Left cardiac atrium (tissue), 4 donors: ENCODE data around the gene USP24. TPM values are rescaled to one million over a fixed set of nuclear protein-coding genes. Genes with fewer than 3 reads are reported as not detected.
A peak's percentile ranks its signal among the peaks of the same experiment; 100 is the strongest.

Source experiments
- ATAC-seq, 2 donors: fragments of 200-7000 bp; cut with Tn5 transposase; one replicate each; pipeline ENCODE4 v1.9.1; 2020; ENCODE audit warnings: mild to moderate bottlenecking in 2 of 2, moderate library complexity in 2 of 2
- DNase-seq: peaks from one replicate; pipeline ENCODE4 v3.0.0-alpha.2; 2020
- intact Hi-C, 2 donors: fragments of 100-400 bp; cut with DNase I; formaldehyde crosslinking; loops; one replicate each; pipeline versions ENCODE4 v1.14.1 to v1.15.1; 2022 to 2023
- total RNA-seq, 2 donors: library from RNA; stranded (reverse); fragmentation: NEBNext Ultra II Directional; extraction: Animal tissue kit (Norgen Biotek cat#: 25700); gene quantifications; one replicate each; pipeline ENCODE4 v1.2.1, GENCODE V29; 2021
- donor health status: DM: no; HTN: yes; CAD: no.
- donor health status: DM: no; HTN: yes; CAD: no; lungs with severe emphysema.
- donor health status: DM: yes; HTN: yes; CAD: no.
- donor health status: Dilated cardiomyopathy.

USP24 gene
- total RNA-seq, 2 donors from 2014 or later, result 31.8 to 33.6 TPM

DNA sequence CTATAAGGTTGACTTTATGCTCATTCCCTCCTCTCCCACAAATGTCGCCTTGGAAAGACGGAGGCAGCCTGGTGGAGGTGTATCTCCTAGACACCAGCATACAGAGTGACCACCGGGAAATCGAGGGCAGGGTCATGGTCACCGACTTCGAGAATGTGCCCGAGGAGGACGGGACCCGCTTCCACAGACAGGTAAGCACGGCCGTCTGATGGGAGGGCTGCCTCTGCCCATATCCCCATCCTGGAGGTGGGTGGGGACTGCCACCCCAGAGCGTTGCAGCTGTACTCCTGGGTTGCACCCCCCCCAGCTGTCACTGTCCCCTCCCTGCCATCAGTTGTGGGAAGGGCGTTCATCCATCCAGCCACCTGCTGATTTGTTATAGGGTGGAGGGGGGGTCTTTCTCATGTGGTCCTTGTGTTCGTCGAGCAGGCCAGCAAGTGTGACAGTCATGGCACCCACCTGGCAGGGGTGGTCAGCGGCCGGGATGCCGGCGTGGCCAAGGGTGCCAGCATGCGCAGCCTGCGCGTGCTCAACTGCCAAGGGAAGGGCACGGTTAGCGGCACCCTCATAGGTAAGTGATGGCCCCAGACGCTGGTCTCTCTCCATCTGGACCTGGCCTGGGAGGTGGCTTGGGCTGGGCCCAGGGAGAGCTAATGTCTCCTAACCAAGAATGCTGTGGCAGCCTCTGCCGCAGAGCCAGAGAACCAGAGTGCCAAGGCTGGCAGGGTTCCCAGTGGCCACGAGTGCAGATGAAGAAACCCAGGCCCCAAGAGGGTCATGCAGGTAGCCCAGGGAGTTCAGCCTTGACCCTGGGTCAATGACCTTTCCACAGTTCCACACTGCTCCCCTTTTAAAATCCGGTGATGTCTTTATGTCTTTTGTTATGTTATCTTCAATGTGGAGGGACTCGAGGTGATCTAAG, 162.7 kb downstream of the USP24 start:
- DNase-seq (no peak), ATAC-seq (no peak)

DNA sequence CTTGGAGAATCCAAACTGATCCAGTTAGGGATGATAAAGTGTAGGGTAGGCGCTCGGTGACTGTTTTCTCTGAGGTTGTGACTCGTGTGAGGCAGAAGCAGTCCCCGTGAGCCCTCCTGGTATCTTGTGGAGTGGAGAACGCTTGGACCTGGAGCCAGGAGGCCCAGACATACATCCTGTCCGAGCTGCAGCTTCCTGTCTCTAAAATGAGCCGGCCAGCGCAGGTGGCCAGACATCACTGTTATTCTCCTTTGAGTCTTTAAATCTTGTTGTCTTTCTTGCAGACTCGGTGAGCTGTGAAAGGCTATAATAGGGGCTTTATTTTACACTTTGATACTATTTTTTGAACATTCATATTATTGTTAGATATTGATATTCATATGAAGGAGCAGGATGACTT, 163.5 kb downstream of the USP24 start:
- no peak for DNase-seq
- intact Hi-C loops, result no loop called here
- ATAC-seq, result no peak

More for the DNA sequence above, 162.7 kb downstream of the USP24 start:
- intact Hi-C loops, result no loop called here

DNA sequence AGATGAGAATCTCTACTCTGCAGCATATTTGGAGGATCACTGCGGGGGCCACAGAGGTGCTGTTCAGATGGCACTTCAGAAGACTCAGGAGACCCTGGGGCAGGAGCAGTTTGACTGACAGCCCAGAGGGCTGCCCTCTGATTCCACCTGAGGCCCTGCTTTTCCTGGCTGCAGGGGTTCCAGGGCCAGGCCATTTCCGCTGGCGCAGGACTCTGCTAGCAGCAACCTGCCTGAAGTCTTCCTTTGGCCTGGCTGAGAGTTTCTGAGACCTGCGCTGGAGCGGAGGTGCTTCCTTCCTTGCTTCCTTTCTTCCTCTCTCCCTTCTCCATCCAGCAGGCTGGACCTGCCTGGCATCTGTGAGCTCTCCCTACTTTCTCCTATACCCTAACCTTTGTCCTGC, 164.0 kb downstream of the USP24 start:
- intact Hi-C loops, result no loop called here
- ATAC-seq, result no peak
- no peak for DNase-seq

DNA sequence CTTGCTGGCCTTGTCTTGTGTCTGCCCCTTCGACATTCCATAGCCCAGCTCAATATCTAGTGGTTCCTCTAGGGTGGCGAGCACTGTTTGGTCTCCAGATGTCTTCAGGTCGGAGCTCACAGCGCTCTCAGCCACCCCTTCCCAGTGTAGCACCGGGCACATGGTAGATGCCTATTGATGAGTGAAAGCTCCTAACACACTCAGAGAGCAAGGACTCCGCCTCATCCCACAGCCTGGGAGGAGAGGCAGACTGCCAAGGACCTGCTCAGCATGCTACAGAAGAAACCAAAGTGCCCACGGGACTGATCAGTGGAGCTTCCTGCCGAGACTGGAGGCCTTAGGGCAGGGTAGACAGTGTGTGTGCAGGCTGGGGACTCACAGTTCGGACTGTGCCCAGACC, 164.9 kb downstream of the USP24 start:
- ATAC-seq (peak; percentile 21 to 50), DNase-seq (no peak)
- intact Hi-C loops, result no loop called here

DNA sequence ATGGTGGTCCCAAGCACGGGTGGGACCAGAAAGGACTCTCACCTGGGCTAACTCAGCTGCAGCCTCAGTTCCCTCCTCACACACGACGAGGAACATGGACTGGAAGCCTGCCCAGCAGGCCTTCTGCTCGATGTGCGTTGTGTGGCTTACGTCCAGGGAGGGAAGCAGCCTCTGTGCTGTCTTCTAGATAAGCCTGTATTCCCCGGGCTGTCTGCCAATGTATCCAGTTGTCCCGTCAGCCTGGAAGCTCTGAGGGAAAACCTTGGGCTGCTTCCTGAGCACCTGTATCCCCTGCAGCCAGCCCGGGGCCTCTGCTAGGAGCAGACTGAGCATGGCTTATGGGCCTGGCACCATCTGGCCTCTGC, 165.3 kb downstream of the USP24 start:
- ATAC-seq (peak; percentile 48 to 71), DNase-seq (peak; percentile 73)
- intact Hi-C loops, result no loop called here

DNA sequence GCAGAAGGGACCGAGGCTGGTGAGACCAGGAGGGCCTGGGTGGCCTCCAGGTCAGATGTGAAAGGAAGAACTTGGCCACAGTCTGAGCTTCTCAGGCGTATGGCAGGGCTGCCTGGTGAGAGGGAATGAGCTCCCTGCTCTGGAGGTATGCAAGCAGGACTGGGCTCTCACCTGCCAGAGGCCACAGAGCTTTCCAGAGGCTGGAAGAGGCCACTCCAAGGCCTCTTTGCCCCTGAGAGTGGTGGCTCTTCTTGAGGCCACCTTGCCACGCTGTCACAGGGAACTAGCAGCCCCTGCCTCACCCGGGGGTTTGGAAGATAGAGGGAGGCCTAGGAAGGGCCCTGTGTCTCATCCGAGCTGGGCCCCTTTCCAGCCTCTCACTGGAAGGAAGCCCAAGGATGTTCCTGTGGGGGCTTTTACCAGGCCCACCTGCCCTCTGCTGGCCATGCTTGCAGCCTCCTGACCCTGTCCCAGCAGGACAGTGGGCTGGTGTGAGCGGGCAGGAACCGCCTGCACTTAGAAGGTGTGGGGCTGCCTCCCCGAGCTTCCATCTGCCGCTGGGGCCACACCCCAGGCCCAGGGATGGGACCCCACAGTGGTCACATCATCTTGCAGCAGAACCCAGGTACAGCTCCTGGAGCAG, 165.8 kb downstream of the USP24 start:
- peak in 1 of 2 donors; percentile 7 for ATAC-seq
- DNase-seq, result no peak

DNA sequence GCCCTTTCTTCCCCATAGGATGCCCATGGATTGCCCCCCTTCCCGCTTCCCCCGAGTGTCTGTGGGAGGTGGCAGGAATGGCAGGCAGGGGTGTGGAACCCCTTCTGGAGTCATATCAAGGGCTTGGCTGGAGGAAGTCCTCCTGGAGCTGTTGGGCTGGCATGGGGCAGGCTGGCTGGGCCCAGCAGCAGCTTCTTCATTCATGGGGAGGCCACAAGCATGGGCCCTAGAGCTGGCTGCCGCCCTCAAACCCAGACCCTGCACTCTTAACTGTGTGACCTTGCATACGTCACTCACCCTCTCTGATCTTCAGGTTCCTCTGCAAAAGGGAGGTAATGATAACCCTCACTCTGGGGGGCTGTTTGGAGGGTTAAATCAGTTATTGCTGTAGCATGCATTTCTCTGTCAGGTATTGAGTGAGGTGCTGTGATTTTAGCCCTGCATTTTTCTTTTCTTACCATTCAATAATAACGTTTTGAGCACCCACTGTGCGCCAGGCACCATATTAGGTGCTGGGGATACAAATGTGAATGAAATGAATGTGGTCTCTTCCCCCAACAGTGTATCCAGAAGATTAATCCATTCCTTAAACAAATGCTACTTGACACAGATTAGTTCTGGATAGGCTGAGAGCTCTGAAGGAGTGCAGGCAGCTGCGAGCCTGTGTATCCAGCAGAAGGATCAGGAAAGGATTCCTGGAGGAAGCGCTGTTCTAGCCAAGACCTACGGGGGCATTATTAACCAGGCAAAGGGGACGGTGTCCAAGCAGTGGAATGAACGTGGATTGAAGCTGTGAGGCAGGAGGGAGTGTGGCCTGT, 166.5 kb downstream of the USP24 start:
- no peak for ATAC-seq
- intact Hi-C loops, result no loop called here
- no peak for DNase-seq

More for the DNA sequence above, 165.8 kb downstream of the USP24 start:
- intact Hi-C loops, result no loop called here

DNA sequence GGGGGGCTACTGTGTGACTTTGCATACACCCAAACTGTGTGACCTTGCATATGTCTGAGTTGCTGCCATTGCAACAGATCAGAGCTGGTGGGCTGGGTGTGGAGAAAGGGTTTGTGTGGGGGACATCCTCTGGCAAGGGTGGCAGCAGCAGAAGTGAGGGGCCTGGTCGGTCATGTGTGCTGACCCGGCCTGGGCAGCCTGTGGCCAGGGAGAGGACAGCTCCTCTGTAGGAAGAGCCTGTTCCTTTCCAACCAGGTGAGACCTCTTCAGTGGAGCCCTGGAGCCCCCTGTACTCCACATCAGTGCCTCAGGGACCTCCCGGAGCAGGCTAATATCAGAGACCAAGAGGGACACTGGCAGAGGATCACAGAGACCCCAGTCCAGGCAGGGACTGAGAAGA, 167.6 kb downstream of the USP24 start:
- no peak for DNase-seq
- ATAC-seq, result no peak
- intact Hi-C loops, result no loop called here

DNA sequence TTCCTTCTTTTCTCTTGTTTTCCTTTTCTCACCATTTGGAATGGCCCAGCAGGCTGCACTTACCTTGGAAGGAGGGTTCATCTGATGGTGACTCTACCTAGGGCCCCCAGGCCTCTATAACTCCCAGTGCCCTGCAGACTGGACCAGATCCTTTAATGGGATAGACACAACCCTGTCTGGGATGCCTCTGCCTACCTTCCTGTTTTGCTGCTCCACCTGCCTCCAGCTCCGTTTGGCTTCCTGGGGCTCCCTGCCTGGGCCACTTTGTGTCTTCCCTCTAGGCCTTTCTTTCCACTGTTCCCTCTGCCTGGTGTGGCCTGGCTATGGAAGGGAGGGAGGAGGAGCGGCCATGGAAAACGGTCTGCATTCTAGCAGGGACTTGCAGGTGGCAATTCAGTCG, 168.3 kb downstream of the USP24 start:
- DNase-seq (no peak), ATAC-seq (no peak)
- intact Hi-C loops, result no loop called here

DNA sequence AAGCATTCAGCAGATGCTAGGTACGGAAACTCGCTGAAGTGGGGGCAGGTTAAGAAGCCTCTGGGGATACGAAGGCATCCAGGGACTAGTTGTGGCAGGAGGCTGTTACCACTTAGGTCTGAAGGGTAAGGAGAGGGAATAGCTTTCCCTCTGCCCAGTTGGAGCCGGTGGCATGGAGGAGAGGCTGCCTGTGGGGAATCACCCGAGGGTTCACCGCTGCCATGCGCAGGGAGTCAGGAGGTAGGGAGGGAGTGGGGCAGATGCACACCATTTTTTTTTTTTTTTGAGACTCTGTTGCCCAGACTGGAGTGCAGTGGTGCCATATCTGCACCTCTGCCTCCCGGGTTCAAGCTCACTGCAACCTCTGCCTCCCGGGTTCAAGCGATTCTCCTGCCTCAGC, 169.7 kb downstream of the USP24 start:
- intact Hi-C loops, result no loop called here
- DNase-seq (no peak), ATAC-seq (no peak)

DNA sequence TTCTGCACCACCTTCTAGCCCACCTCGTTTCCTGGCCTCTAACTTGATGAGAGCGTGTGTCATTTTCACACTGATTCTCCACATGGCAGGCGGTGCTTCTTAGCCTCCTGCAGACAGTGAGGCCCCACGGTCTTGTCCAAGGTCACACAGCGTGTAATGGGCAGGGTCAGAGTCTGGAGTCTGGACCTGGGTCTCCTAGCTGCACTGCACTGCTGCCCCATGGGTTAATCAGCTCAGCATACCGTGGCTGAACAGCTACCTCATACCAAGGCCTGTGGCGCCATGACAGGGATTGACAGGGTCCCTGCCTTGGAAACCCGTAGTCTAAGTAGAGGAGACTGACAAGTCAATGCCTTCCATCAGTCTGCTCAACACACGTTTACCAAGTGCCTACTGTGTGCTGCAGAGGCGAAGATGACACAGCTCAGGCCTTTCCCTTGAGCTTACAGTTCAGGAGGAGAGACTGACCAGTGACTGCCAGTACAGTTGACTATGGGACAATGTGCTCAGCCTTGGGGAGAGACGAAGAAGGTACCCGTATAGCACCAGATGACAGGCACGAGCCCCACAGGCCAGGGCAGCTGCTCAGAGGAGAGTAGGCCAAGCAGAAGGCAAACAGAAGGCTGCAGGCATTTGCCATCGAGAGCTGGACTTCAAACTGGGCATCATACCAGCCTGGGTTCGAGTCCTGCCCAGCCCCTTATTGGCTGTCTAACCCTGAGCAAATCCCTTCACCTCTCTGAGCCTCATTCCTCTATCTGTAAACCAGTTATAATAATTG, 170.4 kb downstream of the USP24 start:
- intact Hi-C loops, result no loop called here
- ATAC-seq, result no peak
- DNase-seq, result no peak

DNA sequence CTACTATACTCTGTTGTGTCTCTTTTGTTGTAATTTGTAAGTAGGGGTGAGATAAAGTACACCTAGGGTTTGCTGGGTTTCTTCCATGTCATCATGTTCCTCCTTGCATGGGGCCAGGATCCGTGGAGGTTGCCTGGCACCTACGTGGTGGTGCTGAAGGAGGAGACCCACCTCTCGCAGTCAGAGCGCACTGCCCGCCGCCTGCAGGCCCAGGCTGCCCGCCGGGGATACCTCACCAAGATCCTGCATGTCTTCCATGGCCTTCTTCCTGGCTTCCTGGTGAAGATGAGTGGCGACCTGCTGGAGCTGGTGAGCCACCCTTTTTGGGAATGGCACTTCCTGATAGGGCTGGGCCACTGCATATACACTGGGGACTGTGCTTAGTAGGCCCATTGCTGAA, 171.4 kb downstream of the USP24 start:
- no peak for DNase-seq
- ATAC-seq, result no peak
- intact Hi-C loops, result no loop called here

DNA sequence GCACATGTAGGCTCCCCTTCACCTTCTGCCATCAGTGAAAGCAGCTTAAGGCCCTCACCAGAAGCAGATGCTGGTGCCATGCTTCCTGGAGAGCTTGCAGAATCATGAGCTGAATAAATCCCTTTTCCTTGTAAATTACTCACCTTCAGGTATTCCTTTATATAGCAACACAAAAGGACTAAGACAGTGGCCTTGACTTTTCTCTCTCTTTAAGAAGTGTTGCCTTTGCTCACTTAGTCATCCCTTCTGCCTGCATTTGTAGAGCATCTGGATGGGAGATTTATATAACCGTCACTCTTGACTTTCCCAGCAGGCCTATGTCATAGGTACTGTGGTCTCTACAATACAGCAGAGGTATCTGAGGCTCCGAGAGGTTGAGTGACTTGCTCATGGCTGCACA, 172.2 kb downstream of the USP24 start:
- DNase-seq (no peak), ATAC-seq (no peak)
- intact Hi-C loops, result no loop called here

DNA sequence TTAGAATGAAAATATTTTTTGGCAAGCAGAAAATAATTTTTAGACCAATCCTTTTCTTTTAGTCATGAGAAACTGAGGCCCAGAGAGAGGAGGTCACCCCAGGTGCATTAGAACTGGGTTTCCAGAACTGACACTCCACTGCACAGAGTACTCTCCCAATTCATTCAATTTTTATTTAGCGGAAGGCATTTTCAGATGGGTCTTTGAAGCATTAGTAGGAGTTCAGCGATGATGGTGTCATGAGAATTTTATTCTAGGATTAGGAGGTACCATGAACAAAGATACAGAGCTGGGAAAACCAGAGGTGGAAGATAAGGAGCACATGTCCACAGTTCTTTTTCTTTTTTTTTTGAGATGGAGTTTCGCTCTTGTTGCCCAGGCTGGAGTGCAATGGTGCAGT, 173.6 kb downstream of the USP24 start:
- intact Hi-C loops, result no loop called here
- ATAC-seq (no peak), DNase-seq (no peak)

DNA sequence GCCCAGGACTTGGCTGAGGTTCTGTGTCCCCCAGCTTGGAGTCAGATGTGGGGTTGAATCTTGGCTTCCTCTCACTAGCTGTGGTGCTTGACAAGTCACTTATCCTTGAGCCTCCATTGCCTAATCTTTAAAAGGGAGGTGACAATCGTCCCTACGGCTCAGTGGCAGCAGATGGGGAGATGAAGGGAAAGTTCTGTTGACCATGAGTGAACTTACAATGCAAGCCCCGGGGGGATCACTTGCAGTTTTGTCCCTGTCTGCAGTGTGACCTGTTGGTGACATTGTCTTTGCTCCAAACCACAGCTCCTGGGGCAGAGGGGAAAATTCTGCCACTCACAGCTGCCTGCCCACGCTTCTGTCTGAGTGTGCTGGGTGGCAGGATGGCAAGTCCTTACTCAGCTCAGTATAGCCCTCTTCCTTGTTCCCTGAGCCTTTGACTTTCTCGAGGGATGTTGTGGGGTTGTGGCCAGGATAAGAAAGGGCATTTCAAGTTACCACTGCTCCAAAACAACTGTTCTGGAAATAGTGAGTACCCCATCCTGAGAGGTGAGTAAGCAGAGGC, 174.2 kb downstream of the USP24 start:
- intact Hi-C loops, result no loop called here
- DNase-seq, result no peak
- ATAC-seq, result no peak

DNA sequence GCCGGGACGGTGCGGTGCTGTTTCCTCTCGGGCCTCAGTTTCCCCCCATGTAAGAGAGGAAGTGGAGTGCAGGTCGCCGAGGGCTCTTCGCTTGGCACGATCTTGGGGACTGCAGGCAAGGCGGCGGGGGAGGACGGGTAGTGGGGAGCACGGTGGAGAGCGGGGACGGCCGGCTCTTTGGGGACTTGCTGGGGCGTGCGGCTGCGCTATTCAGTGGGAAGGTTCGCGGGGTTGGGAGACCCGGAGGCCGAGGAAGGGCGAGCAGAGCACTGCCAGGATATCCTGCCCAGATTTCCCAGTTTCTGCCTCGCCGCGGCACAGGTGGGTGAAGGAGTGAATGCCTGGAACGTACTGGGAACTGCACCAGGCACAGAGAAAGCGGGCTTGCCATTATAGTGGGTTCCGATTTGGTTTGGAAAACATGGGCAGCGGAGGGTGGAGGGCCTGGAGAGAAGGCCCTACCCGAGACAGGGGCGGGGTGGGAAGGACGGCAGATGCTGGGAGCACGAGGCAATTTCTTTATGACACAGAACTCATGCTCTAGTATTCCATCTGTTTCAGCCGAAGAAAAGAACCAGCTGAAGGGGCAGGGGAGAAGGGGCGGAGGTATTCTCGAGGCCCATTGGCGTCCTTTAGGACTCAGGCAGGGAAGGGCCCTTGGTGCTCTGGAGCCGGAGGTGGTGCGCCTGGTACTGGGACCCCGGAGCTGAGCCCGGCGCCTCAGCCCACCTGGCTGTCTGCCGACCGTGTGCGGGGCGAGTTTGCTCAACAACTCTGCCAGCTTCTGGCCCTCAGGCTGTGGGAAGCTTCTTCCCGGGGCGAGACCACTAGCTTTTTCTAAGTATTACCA, 174.9 kb downstream of the USP24 start:
- intact Hi-C loops, result no loop called here
- ATAC-seq (no peak), DNase-seq (no peak)

DNA sequence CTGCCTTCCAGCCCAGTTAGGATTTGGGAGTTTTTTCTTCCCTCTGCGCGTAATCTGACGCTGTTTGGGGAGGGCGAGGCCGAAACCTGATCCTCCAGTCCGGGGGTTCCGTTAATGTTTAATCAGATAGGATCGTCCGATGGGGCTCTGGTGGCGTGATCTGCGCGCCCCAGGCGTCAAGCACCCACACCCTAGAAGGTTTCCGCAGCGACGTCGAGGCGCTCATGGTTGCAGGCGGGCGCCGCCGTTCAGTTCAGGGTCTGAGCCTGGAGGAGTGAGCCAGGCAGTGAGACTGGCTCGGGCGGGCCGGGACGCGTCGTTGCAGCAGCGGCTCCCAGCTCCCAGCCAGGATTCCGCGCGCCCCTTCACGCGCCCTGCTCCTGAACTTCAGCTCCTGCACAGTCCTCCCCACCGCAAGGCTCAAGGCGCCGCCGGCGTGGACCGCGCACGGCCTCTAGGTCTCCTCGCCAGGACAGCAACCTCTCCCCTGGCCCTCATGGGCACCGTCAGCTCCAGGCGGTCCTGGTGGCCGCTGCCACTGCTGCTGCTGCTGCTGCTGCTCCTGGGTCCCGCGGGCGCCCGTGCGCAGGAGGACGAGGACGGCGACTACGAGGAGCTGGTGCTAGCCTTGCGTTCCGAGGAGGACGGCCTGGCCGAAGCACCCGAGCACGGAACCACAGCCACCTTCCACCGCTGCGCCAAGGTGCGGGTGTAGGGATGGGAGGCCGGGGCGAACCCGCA, 175.7 kb downstream of the USP24 start, which contains the start of gene PCSK9:
Gene PCSK9 (plus strand): TSS at position 207 of the 741 bp plus-strand sequence. CDS start 290 bp downstream, at position 497.
- ATAC-seq (peak; percentile 52 to 76), DNase-seq (no peak)
- intact Hi-C loops, result no loop called here
